Brain microvascular endothelial cell (primary cell): ENCODE measurements around the gene TOM1L2.

Experiments
- DNase-seq: peaks from one replicate; pipeline ENCODE4 v3.0.0-alpha.2; 2020
- H3K27ac ChIP-seq: fragments of 250-450 bp; sonication (Bioruptor Pico); 2 replicates; pipeline ENCODE4 v1.5.1; 2020; ENCODE audit warnings: mild to moderate bottlenecking, moderate library complexity
- H3K27me3 ChIP-seq: fragments of 250-450 bp; sonication (Bioruptor Pico); replicated peaks from 2 replicates; pipeline ENCODE4 v1.5.1; 2020; ENCODE audit warnings: mild to moderate bottlenecking
- H3K36me3 ChIP-seq: fragments of 250-450 bp; sonication (Bioruptor Pico); replicated peaks from 2 replicates; pipeline ENCODE4 v1.5.1; 2020; ENCODE audit warnings: mild to moderate bottlenecking
- H3K4me3 ChIP-seq: 2 replicates; pipeline ENCODE4 v1.5.1; 2011; ENCODE audit warnings: low read depth, mild to moderate bottlenecking, control low read depth, low read length, moderate library complexity
- CTCF ChIP-seq: IDR thresholded peaks from 2 replicates; pipeline ENCODE4 v1.5.1; 2011; ENCODE audit warnings: low read depth, mild to moderate bottlenecking, moderate library complexity, low read length, control low read depth, inconsistent platforms; ENCODE audit errors: missing control alignments
- in situ Hi-C: cut with HindIII; loops from 2 replicates; pipeline ENCODE4 v1.10.0; 2017; ENCODE audit warnings: low sequenced_read_pairs, low pct_ligation_motif_present

Gene TOM1L2

GRCh38 chr17:17852930-17853329, 119.3 kb downstream of the TOM1L2 start:
- no peak for TF ChIP-seq CTCF
- no peak overlapping the region for H3K27ac ChIP-seq
- no peaks in the 10 kb centered on the region for H3K27me3 ChIP-seq
- no peak overlapping the region for H3K4me3 ChIP-seq
- DNase-seq: no peak
- no peaks in the 10 kb centered on the region for H3K36me3 ChIP-seq
- in situ Hi-C loops: no loop called here

- Histone ChIP-seq H3K36me3 (no peaks in the 10 kb centered on the region), H3K4me3 (no peak overlapping the region), H3K27me3 (no peaks in the 10 kb centered on the region), H3K27ac (no peak overlapping the region)
- DNase-seq: no peak
- TF ChIP-seq CTCF: no peak
- in situ Hi-C loops: no loop called here
Measured at GRCh38 chr17:17851103-17852002, 120.8 kb downstream of the TOM1L2 start.

GRCh38 chr17:17849845-17850373, 122.3 kb downstream of the TOM1L2 start:
- no peak overlapping the region for H3K4me3 ChIP-seq
- H3K27ac ChIP-seq: peak overlapping the region; percentile 62
- DNase-seq: peak; percentile 76
- no peaks in the 10 kb centered on the region for H3K27me3 ChIP-seq
- no peaks in the 10 kb centered on the region for H3K36me3 ChIP-seq
- in situ Hi-C loops: no loop called here
- TF ChIP-seq CTCF: peak; percentile 66

- Histone ChIP-seq H3K36me3 (no peaks in the 10 kb centered on the region), H3K4me3 (no peak overlapping the region), H3K27ac (peak overlapping the region; percentile 62), H3K27me3 (no peaks in the 10 kb centered on the region)
- TF ChIP-seq CTCF: no peak
- peak; percentile 43 for DNase-seq
- in situ Hi-C loops: no loop called here
Measured at GRCh38 chr17:17849147-17849820, 122.9 kb downstream of the TOM1L2 start.

- Histone ChIP-seq H3K4me3 (no peak overlapping the region), H3K27me3 (no peaks in the 10 kb centered on the region), H3K36me3 (no peaks in the 10 kb centered on the region), H3K27ac (no peak overlapping the region)
- TF ChIP-seq CTCF: no peak
- no peak for DNase-seq
- in situ Hi-C loops: no loop called here
Measured at GRCh38 chr17:17848311-17849082, 123.7 kb downstream of the TOM1L2 start.
